ENCODE data around the gene TANGO6.

The TANGO6 gene

DNA sequence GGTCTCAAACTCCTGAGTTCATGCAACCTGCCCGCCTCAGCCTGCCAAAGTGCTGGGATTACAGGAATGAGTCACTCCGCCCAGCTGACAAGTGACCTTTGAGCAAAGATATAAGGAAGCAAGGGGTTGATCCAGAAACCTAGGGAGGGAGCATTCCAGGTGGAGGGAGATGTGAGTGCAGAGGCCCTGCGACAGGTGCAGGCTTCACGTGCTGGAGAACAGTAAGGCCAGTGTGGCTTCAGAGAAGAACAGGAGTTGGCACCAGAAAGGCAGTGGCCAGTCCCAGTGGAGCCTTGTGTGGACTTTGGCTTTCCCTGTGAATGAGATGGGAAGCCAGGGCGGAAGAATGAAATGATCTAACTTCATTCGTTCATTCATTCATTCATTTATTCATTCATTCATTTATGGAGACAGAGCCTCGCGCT lies 188.6 kb downstream of the TANGO6 start:
- no peak overlapping the region for H3K4me3 ChIP-seq (ENCODE audit: insufficient read depth, low read depth, low read length)
- no peaks in the 10 kb centered on the region for H3K27me3 ChIP-seq (ENCODE audit: control insufficient read depth, insufficient read depth, low read length, poor library complexity, severe bottlenecking)
- H3K4me1 ChIP-seq (ENCODE audit: control insufficient read depth, insufficient read depth, low read length), result no peaks in the 10 kb centered on the region
- no peaks in the 10 kb centered on the region for H3K36me3 ChIP-seq (ENCODE audit: control insufficient read depth, insufficient read depth, low read length)
- no peak overlapping the region for H3K27ac ChIP-seq (ENCODE audit: insufficient read depth, low read depth, low read length, poor library complexity, severe bottlenecking)
- H3K9me3 ChIP-seq (ENCODE audit: control insufficient read depth, low read length), result no peaks in the 10 kb centered on the region
- WGBS, 2 experiments, result 90 to 94% methylated on average over 8 of the region's 8 CpGs

DNA sequence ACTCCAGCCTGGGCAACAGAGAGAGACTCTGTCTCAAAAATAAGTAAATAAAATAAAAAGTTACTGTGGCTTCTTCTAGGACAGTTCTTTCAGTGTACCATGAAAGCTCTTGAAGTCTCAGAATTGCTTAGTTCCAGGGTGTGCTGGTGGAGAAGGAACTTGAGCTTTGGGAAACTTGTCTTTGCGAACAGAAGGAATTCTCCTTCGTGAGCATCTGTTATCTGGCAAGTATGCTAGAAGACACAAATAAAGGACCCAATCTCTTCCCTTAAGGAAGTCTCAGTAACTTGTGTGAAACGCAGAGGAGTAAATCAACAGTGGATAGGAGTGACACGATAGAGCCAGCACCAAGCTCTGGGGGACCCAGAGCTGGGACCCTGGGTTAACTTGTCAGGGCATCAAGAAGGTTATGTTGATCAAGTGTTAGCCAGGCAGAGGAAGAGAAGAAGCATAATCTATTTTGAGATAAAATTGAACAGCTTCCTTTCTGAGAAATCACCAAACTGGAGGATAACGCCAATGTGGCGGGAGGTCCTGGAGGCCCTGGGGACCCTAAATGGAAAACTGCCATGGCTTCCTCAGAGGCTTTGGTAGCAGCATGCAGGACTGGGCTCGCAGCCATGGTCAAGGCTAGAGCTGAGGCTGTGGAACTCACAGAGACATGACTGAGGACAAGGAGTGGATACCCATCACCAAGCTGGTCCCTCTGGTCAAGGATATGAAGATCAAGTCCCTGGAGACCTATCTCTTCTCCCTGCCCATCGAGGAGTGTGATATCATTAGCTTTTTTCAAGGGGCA lies 190.0 kb downstream of the TANGO6 start:
- 95 to 96% methylated on average over 8 of the region's 8 CpGs for WGBS, 2 experiments
- no peaks in the 10 kb centered on the region for H3K9me3 ChIP-seq (ENCODE audit: control insufficient read depth, low read length)
- H3K4me1 ChIP-seq (ENCODE audit: control insufficient read depth, insufficient read depth, low read length), result no peaks in the 10 kb centered on the region
- no peaks in the 10 kb centered on the region for H3K36me3 ChIP-seq (ENCODE audit: control insufficient read depth, insufficient read depth, low read length)
- H3K4me3 ChIP-seq (ENCODE audit: insufficient read depth, low read depth, low read length), result no peak overlapping the region
- H3K27ac ChIP-seq (ENCODE audit: insufficient read depth, low read depth, low read length, poor library complexity, severe bottlenecking), result no peak overlapping the region
- H3K27me3 ChIP-seq (ENCODE audit: control insufficient read depth, insufficient read depth, low read length, poor library complexity, severe bottlenecking), result no peaks in the 10 kb centered on the region

GRCh38 chr16:69035375-69035774 lies 192.0 kb downstream of the TANGO6 start:
- Histone ChIP-seq H3K27ac (ENCODE audit: insufficient read depth, low read depth, low read length, poor library complexity, severe bottlenecking) (no peak overlapping the region), H3K9me3 (ENCODE audit: control insufficient read depth, low read length) (no peaks in the 10 kb centered on the region), H3K4me3 (ENCODE audit: insufficient read depth, low read depth, low read length) (no peak overlapping the region), H3K36me3 (ENCODE audit: control insufficient read depth, insufficient read depth, low read length) (no peaks in the 10 kb centered on the region), H3K4me1 (ENCODE audit: control insufficient read depth, insufficient read depth, low read length) (no peaks in the 10 kb centered on the region), H3K27me3 (ENCODE audit: control insufficient read depth, insufficient read depth, low read length, poor library complexity, severe bottlenecking) (no peaks in the 10 kb centered on the region)

DNA sequence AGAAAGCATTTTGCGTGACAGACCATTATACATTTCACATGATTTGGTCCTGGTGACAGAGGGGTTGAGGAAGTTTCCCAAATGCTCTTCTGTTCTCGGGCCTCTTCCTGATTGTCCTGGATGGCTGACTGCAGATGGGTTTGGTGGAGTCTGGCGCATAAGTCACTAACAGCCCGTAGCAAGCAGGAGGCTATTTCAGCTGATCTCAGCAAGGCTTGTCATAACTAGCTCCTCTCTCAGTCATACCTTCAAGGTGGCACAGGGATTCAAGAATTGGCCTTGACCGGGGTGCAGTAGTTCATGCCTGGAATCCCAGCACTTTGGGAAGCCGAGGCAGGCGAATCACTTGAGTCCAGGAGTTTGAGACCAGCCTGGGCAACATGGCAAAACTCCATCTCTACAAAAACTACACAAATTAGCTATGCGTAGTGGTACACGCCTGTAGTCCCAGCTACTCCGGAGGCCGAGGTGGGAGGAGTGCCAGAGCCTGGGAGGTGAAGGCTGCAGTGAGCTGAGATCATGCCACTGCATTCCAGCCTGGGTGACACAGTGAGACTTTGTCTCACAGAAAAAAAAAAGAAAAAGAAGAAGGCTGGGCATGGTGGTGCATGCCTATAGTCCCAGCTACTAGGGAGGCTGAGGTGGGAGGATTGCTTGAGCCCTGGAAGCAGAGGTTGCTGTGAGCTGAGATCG lies 193.2 kb downstream of the TANGO6 start:
- H3K4me3 ChIP-seq (ENCODE audit: insufficient read depth, low read depth, low read length), result no peak overlapping the region
- H3K4me1 ChIP-seq (ENCODE audit: control insufficient read depth, insufficient read depth, low read length), result no peaks in the 10 kb centered on the region
- H3K27ac ChIP-seq (ENCODE audit: insufficient read depth, low read depth, low read length, poor library complexity, severe bottlenecking), result no peak overlapping the region
- no peaks in the 10 kb centered on the region for H3K27me3 ChIP-seq (ENCODE audit: control insufficient read depth, insufficient read depth, low read length, poor library complexity, severe bottlenecking)
- no peaks in the 10 kb centered on the region for H3K9me3 ChIP-seq (ENCODE audit: control insufficient read depth, low read length)
- peaks cover 2% of the 10 kb centered on the region for H3K36me3 ChIP-seq (ENCODE audit: control insufficient read depth, insufficient read depth, low read length)
- WGBS, 2 experiments, result 95 to 96% methylated on average over 12 of the region's 12 CpGs

DNA sequence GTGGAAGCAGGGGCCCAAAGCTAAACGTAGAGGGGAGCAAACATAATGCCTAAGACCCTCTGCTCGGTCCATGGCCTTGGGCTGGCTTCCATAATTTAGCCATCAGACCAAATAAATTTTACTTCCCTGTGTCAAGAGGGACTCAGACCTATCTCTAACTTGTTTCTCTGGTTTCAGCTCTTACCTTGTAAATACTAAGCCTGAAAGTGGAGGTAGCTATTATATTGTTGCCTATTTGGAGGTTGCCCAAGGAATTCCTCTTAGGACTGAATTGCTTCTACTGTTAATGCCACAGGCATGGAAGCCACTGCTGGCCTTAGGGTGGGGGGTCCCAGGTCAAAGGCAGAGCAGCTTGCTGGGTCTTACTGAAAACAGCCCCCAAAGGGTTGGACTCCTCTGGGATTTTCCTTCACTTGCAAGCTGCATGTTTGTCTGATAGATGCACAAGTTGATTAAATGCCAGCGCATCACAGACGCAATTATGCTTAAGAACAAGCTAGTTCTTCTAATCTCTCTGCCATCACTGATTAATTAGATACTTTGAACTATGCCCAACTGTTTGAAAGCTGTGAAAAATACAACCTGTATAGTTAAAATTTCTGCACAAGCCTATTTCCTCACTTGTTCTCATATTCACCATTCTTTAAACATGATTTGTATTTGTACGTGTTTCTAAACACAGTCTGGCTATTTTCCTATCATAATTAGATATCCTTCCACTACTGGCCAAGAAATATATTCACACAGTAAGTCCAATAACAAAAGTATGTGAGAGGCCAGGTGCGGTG lies 194.2 kb downstream of the TANGO6 start:
- Histone ChIP-seq H3K27me3 (ENCODE audit: control insufficient read depth, insufficient read depth, low read length, poor library complexity, severe bottlenecking) (no peaks in the 10 kb centered on the region), H3K4me3 (ENCODE audit: insufficient read depth, low read depth, low read length) (no peak overlapping the region), H3K4me1 (ENCODE audit: control insufficient read depth, insufficient read depth, low read length) (no peaks in the 10 kb centered on the region), H3K27ac (ENCODE audit: insufficient read depth, low read depth, low read length, poor library complexity, severe bottlenecking) (no peak overlapping the region), H3K36me3 (ENCODE audit: control insufficient read depth, insufficient read depth, low read length) (peaks cover 5% of the 10 kb centered on the region), H3K9me3 (ENCODE audit: control insufficient read depth, low read length) (no peaks in the 10 kb centered on the region)
- WGBS, 2 experiments, result 93 to 94% methylated on average over 6 of the region's 6 CpGs

DNA sequence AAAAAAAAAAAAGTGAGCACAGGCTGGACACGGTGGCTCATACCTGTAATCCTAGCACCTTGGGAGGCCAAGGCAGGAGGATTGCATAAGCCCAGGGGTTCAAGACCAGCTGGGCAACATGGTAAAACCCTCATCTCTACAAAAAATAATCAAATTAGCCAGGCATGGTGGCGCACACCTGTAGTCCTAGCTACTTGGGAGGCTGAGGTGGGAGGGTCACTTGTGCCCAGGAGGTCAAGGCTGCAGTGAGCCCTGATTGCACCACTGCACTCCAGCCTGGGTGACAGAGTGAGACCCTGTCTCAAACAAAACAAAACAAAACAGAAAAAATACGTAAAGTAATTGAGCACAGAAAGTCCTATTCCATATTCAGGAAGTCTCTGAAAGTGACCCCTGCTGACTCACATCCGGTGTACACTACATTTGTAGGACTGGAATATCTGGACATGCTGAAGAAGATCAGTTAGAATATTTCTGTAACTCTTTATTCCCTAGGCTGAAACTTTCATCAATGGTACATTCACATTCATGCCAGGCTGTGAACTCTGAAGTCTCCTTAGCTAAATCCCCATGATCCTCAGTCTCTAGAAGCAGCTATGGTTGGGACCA lies 196.1 kb downstream of the TANGO6 start:
- Histone ChIP-seq H3K9me3 (ENCODE audit: control insufficient read depth, low read length) (no peaks in the 10 kb centered on the region), H3K36me3 (ENCODE audit: control insufficient read depth, insufficient read depth, low read length) (peaks cover 5% of the 10 kb centered on the region), H3K4me1 (ENCODE audit: control insufficient read depth, insufficient read depth, low read length) (no peaks in the 10 kb centered on the region), H3K4me3 (ENCODE audit: insufficient read depth, low read depth, low read length) (no peak overlapping the region), H3K27ac (ENCODE audit: insufficient read depth, low read depth, low read length, poor library complexity, severe bottlenecking) (no peak overlapping the region), H3K27me3 (ENCODE audit: control insufficient read depth, insufficient read depth, low read length, poor library complexity, severe bottlenecking) (no peaks in the 10 kb centered on the region)
- WGBS, 2 experiments, result 90 to 96% methylated on average over 4 of the region's 4 CpGs

DNA sequence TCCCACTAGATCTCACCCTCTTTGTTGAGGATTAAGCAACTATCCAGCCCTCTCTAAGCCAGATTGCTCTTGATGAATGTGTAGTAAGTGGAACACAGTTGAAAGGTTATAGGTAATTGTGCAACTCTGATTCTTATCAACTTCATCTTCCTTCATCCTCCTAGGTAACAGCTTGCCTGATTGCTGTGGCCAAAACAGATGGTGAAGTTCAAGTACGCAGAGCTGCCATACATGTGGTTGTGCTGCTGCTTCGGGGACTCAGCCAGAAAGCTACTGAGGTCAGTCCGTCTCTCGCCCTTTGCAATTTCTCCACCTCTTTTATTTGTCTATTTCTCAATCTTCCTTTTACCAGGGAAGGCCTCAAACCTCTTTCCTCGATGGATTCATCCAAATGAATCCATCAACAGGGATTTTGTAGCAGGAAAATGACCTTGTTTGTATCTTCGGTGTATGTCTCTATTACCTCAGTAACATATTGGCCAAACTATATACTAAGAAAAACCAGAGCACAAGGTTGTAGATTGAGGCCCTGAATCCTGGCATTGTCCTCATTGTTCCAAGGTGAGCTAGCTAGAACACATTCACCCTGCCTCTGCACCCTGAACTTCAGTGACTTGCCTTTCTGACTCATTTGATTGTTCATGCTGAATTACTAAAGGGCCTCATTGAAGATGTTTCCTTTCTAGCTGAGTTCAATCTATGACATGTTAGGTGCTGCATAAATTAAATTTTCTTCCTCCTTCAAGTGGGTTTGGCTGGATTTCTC lies 197.0 kb downstream of the TANGO6 start:
- no peak overlapping the region for H3K4me3 ChIP-seq (ENCODE audit: insufficient read depth, low read depth, low read length)
- WGBS, 2 experiments, result 95 to 96% methylated on average over 6 of the region's 6 CpGs
- no peak overlapping the region for H3K27ac ChIP-seq (ENCODE audit: insufficient read depth, low read depth, low read length, poor library complexity, severe bottlenecking)
- no peaks in the 10 kb centered on the region for H3K27me3 ChIP-seq (ENCODE audit: control insufficient read depth, insufficient read depth, low read length, poor library complexity, severe bottlenecking)
- no peaks in the 10 kb centered on the region for H3K4me1 ChIP-seq (ENCODE audit: control insufficient read depth, insufficient read depth, low read length)
- no peaks in the 10 kb centered on the region for H3K9me3 ChIP-seq (ENCODE audit: control insufficient read depth, low read length)
- H3K36me3 ChIP-seq (ENCODE audit: control insufficient read depth, insufficient read depth, low read length), result peaks cover 5% of the 10 kb centered on the region

GRCh38 chr16:69048328-69049120 lies 205.2 kb downstream of the TANGO6 start:
- Histone ChIP-seq H3K4me1 (ENCODE audit: control insufficient read depth, insufficient read depth, low read length) (no peaks in the 10 kb centered on the region), H3K9me3 (ENCODE audit: control insufficient read depth, low read length) (no peaks in the 10 kb centered on the region), H3K27ac (ENCODE audit: insufficient read depth, low read depth, low read length, poor library complexity, severe bottlenecking) (no peak overlapping the region), H3K36me3 (ENCODE audit: control insufficient read depth, insufficient read depth, low read length) (no peaks in the 10 kb centered on the region), H3K27me3 (ENCODE audit: control insufficient read depth, insufficient read depth, low read length, poor library complexity, severe bottlenecking) (no peaks in the 10 kb centered on the region), H3K4me3 (ENCODE audit: insufficient read depth, low read depth, low read length) (no peak overlapping the region)
- 80 to 88% methylated on average over 4 of the region's 4 CpGs for WGBS, 2 experiments

- Histone ChIP-seq H3K27ac (ENCODE audit: insufficient read depth, low read depth, low read length, poor library complexity, severe bottlenecking) (no peak overlapping the region), H3K9me3 (ENCODE audit: control insufficient read depth, low read length) (no peaks in the 10 kb centered on the region), H3K36me3 (ENCODE audit: control insufficient read depth, insufficient read depth, low read length) (no peaks in the 10 kb centered on the region), H3K27me3 (ENCODE audit: control insufficient read depth, insufficient read depth, low read length, poor library complexity, severe bottlenecking) (no peaks in the 10 kb centered on the region), H3K4me3 (ENCODE audit: insufficient read depth, low read depth, low read length) (no peak overlapping the region), H3K4me1 (ENCODE audit: control insufficient read depth, insufficient read depth, low read length) (no peaks in the 10 kb centered on the region)
- 87 to 95% methylated on average over 5 of the region's 5 CpGs for WGBS, 2 experiments
These were observed 205.8 kb downstream of the TANGO6 start for GRCh38 chr16:69049146-69049545.
